ENCODE measurements around the gene PPHLN1. TPM values are rescaled to one million over a fixed set of nuclear protein-coding genes. Genes with fewer than 3 reads are reported as not detected.

PPHLN1 gene
- total RNA-seq, 1 donor from 2014 or later: 59.7 TPM

- Mint-ChIP-seq H3K27me3 (no peaks in the 10 kb centered on the region), H3K9me3 (no peaks in the 10 kb centered on the region), H3K36me3 (peaks cover 14% of the 10 kb centered on the region), H3K4me3 (no peak overlapping the region), H3K4me1 (ENCODE audit: unreplicated experiment) (peaks cover 40% of the 10 kb centered on the region), H3K27ac (no peak overlapping the region)
- TF ChIP-seq CTCF (conservative IDR thresholded peaks at IDR 0.05): no peak
- DNase-seq (ENCODE audit: extremely low spot score, unreplicated experiment): no peak
These were observed 148.4 kb downstream of the PPHLN1 start for GRCh38 chr12:42474391-42474790.

- Mint-ChIP-seq H3K36me3 (peaks cover 11% of the 10 kb centered on the region), H3K4me1 (ENCODE audit: unreplicated experiment) (peaks cover 35% of the 10 kb centered on the region), H3K9me3 (no peaks in the 10 kb centered on the region), H3K4me3 (no peak overlapping the region), H3K27ac (no peak overlapping the region), H3K27me3 (no peaks in the 10 kb centered on the region)
- no peak for TF ChIP-seq CTCF (conservative IDR thresholded peaks at IDR 0.05)
- no peak for DNase-seq (ENCODE audit: extremely low spot score, unreplicated experiment)
These were observed 149.1 kb downstream of the PPHLN1 start for GRCh38 chr12:42475106-42475505.

GRCh38 chr12:42477941-42478340 lies 152.0 kb downstream of the PPHLN1 start:
- H3K9me3 Mint-ChIP-seq: no peaks in the 10 kb centered on the region
- TF ChIP-seq CTCF (conservative IDR thresholded peaks at IDR 0.05): no peak
- peaks cover 4% of the 10 kb centered on the region for H3K36me3 Mint-ChIP-seq
- no peak overlapping the region for H3K4me3 Mint-ChIP-seq
- peaks cover 27% of the 10 kb centered on the region for H3K4me1 Mint-ChIP-seq (ENCODE audit: unreplicated experiment)
- no peak for DNase-seq (ENCODE audit: extremely low spot score, unreplicated experiment)
- H3K27me3 Mint-ChIP-seq: peaks cover 9% of the 10 kb centered on the region
- H3K27ac Mint-ChIP-seq: no peak overlapping the region

- H3K27ac Mint-ChIP-seq: no peak overlapping the region
- H3K4me1 Mint-ChIP-seq (ENCODE audit: unreplicated experiment): peaks cover 27% of the 10 kb centered on the region
- peak overlapping the region; percentile 92 for H3K4me3 Mint-ChIP-seq
- DNase-seq (ENCODE audit: extremely low spot score, unreplicated experiment): no peak
- H3K36me3 Mint-ChIP-seq: peaks cover 4% of the 10 kb centered on the region
- H3K9me3 Mint-ChIP-seq: no peaks in the 10 kb centered on the region
- peaks cover 25% of the 10 kb centered on the region for H3K27me3 Mint-ChIP-seq
- TF ChIP-seq CTCF (conservative IDR thresholded peaks at IDR 0.05): no peak
These were observed 155.4 kb downstream of the PPHLN1 start for GRCh38 chr12:42481368-42481767.

GRCh38 chr12:42482041-42482747 lies 156.2 kb downstream of the PPHLN1 start:
- no peak for TF ChIP-seq CTCF (conservative IDR thresholded peaks at IDR 0.05)
- peaks cover 31% of the 10 kb centered on the region for H3K4me1 Mint-ChIP-seq (ENCODE audit: unreplicated experiment)
- peak overlapping the region; percentile 92 for H3K4me3 Mint-ChIP-seq
- peaks cover 27% of the 10 kb centered on the region for H3K27me3 Mint-ChIP-seq
- peaks cover 4% of the 10 kb centered on the region for H3K36me3 Mint-ChIP-seq
- no peak for DNase-seq (ENCODE audit: extremely low spot score, unreplicated experiment)
- H3K27ac Mint-ChIP-seq: peak overlapping the region; percentile 57
- H3K9me3 Mint-ChIP-seq: no peaks in the 10 kb centered on the region

All from type B pancreatic cell (in vitro differentiated cells).